Endometrium (tissue), 2 donors: ENCODE results near the gene DPP6.

ENCODE experiments used
- FAIRE-seq: peaks from 2 replicates; lab custom pipeline; 2012; peaks lifted over from hg19 to GRCh38; lab: Jason Lieb, UNC
- donor health status: control.
- donor health status: control.

Gene DPP6

GRCh38 chr7:154412105-154412504 lies 359.9 kb downstream of the DPP6 start:
- no peak for FAIRE-seq

DNA sequence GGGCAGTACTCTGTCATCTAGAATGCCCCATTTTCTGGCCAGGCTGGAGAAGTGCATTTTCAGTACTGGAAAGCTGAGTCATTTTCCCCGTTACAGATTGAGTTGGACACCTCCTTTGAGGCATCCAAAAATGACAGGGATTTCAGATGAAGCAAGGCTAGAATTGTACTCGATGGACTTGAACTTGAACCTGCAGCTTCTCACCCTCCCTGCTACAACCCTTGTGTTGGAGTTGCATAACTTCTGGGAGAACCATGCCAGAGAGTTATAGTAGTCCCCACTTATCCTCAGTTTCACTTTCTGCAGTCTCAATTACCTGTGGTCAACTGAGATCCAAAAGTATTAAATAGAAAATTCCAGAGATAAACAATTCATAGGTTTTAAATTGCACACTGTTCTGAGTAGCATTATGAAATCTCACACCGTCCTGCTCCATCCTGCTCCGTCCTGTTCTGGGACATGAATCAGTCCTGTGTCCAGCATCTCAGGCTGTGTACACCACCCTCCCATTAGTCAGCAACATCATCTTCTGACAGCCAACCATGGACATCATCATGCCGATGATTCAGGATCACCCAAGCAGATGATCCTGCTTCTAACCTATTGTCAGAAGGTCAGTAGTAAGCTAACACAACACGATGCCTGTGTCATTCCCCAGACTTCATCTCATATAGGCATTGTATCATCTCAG lies 363.7 kb downstream of the DPP6 start:
- no peak for FAIRE-seq

GRCh38 chr7:154416714-154417113 lies 364.5 kb downstream of the DPP6 start:
- no peak for FAIRE-seq

GRCh38 chr7:154419344-154419743 lies 367.1 kb downstream of the DPP6 start:
- no peak for FAIRE-seq

GRCh38 chr7:154423231-154423630 lies 371.0 kb downstream of the DPP6 start:
- no peak for FAIRE-seq

GRCh38 chr7:154424350-154424749 lies 372.2 kb downstream of the DPP6 start:
- FAIRE-seq: no peak

GRCh38 chr7:154425271-154425670 lies 373.1 kb downstream of the DPP6 start:
- no peak for FAIRE-seq

DNA sequence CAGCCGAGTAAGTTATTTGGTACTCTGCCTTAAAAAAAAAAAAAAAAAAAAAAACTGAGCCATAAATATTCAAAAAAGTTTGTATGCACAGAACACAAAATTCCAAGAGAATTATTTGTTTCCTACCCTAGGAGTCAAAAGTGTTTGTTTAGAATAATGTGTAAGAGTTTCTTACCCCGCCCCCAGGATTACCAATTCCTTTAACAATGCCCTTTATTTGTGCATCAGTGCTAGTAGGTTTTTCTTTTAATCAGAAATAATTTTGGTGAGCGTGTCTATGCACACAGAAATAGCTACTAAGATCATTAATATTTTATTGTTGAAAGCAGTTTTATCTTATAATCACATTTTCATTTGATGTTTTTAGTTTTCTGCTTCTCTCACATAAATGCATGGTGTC lies 374.6 kb downstream of the DPP6 start:
- FAIRE-seq: no peak

- FAIRE-seq: no peak
Measured at GRCh38 chr7:154427533-154427932, 375.3 kb downstream of the DPP6 start.

DNA sequence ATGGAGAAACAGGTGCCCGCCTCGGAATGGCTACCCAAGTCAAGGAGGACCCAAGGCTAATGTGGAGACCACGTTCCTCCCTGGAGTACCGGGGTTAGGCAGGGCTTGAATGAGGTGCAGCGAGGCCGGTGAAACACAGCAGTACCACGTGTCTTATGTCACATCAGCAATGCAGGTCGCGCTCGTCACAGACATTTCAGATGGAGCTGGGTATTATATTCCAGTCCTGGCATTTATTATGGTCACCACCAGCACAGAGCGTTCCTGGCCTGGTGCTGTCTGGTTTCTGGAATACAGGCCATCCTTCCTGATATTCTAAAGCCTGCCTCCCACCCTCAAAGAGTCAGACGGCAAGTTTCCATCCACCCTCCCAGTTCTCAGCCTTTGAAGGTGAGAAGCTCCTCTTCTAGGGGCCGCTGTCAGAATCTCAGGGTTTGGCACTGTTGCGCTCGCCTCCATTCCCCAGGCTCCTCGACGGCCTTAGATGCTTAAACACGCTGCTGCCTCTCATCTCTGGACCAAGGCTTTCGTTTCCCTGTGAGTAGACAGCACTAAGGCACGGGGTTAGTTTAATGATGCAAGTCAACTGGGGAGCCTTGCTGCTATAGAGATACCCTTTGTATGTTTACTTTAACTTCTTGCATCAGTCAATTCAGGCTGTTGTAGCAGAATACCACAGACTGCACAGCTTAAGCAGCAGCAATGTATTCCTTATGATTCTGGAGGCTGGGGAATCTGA lies 377.6 kb downstream of the DPP6 start:
- FAIRE-seq: no peak

GRCh38 chr7:154430640-154431039 lies 378.4 kb downstream of the DPP6 start:
- FAIRE-seq: no peak

GRCh38 chr7:154431045-154431444 lies 378.8 kb downstream of the DPP6 start:
- no peak for FAIRE-seq

DNA sequence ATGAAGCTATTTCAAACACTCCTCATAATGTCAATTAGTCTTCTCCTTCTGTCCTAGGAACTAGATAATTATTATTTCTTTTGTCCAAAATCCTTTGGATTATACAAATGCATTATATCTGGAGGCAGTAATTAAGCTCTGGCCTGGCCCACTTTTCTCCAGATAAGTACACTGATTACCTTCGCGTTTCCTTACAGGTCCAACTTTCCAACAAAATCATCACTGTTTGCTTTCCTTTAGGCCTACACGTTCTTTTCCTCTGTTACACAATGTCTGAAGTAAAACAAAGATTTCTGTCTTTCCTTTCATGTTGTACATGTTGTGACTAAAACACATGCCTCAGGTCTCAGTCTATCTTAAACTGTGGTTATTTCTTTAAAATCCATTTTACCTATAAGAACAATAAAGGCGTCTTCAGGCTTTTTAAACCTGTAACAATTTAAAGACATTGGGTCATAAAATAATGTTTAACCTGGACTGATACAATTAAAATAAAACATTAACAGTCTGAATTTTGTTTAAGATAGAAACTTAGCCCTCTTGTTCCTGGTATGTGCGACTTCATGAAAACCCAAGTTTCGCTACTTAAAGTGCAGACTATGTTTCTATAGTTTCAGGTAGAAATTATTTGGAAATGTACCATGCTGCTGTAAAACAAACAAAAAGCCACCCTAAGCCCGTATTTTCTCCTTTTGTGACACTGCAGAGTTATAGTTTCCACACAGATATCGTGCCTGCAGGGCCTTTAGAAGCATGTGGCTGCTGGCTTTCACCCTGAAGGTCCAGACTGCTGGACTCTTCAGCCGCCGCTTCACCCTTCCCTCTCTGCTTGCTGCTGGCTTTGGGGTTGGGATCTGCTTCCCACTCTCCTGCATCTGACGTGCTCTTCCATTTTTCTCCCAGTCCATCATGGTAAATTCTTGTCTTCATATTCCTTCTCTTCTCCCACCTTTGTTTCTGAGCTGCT lies 381.7 kb downstream of the DPP6 start:
- FAIRE-seq: no peak

- FAIRE-seq: no peak
Measured at GRCh38 chr7:154436560-154436959, 384.4 kb downstream of the DPP6 start.

DNA sequence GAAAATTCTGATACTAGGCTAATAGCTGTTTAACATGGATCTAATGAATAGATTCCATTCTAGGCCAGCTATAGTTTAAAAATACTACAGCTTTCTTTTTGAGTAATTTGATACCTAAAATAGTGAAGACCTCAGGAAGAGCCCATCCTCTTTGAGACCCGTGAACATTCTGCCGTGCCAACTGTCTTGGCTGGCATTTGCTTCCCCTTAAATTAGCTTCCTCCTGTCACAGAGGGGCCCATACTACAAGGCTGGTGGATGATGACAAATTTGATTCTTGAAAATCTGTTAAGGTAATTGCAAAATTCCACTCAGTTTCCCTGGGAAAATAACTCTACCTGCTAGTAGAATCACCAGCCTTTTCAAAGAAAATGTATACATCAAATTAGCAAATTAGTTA lies 385.0 kb downstream of the DPP6 start:
- FAIRE-seq: no peak

GRCh38 chr7:154438571-154439367 lies 386.6 kb downstream of the DPP6 start:
- FAIRE-seq: no peak

DNA sequence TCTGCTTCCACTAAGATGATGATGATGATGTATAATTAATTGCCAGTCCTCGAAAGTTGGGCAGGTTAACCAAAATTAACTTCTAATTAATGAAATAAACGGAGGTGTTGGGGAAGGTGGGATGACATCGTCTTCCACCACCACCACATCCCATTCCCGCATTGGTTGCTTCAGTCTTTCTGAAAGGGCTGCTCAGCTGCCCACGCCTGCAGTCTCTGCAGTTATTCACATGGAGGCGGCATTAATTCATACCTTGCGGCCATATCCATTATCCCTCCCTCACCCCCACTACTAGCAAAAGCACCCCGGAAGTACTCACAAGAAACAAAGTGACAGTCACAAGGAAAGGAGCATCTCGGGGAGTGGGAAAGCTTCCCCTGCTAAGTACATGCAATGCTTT lies 387.9 kb downstream of the DPP6 start:
- FAIRE-seq: no peak

DNA sequence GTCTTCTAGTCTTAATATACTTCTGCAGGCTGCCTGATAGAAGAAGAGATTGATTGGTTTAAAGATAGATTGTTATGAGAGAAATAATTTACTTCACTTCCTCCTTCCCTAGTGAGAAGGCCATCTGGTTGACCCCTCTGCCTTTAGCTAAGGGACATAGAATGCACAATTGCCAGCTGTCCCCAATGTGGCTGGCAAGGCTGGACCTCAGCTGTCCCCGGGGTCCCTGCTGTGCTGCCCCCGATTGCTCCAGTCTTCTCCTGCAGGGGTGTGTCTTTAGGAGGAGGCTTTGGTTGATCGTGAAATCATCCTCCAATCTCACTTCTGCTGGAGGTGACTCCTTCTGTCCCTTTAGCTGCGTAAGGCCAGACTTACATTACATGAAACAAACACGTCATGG lies 388.5 kb downstream of the DPP6 start:
- no peak for FAIRE-seq

GRCh38 chr7:154441811-154442210 lies 389.6 kb downstream of the DPP6 start:
- no peak for FAIRE-seq

DNA sequence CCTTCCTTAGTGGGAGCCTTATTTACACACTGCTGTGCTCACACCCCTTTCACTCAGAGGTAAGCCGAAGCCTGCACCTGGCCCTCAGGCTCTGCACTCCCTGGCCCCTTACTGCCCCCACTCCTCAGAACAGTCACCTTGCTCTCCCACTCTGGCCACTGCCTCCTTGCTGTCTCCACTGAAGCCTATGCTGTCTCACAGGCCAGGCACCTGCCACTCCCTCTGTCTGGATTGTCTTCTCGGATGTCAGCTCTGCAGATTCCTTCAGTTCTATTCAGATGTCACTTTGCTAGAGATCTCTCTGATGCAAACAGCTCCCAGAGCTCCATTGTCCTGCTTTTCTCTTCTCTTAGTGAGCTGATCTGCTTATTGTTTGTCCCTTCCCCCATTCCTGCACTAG lies 390.7 kb downstream of the DPP6 start:
- no peak for FAIRE-seq

- FAIRE-seq: no peak
Measured at GRCh38 chr7:154450451-154450850, 398.3 kb downstream of the DPP6 start.
